GM12878 (cell line): ENCODE measurements around the gene CAMTA1. TPM values are rescaled to one million over a fixed set of nuclear protein-coding genes. Genes with fewer than 3 reads are reported as not detected.

Source experiments
- ATAC-seq: fragments of 200-7000 bp; cut with Tn5 transposase; 3 replicates; pipeline ENCODE4 v1.9.1; 2020; ENCODE audit warnings: mild to moderate bottlenecking, moderate library complexity
- BruUV-seq: library from RNA; stranded (reverse); fragments of 400-500 nt; replicated peaks from 2 replicates; lab custom pipeline; 2021; lab: Mats Ljungman, UMichigan
- CTCF ChIA-PET: fragments of 300-600 bp; sonication (Branson Sonifier 250); formaldehyde crosslinking; extraction: SDS; loops from one replicate; lab custom pipeline; 2021; ENCODE audit warnings: inconsistent platforms; lab: Yijun Ruan, JAX
- POLR2A ChIA-PET: fragments of 350-600 bp; formaldehyde crosslinking; extraction: SDS; loops from one replicate; lab custom pipeline; 2021; ENCODE audit warnings: inconsistent platforms; lab: Charles Lee
- RAD21 ChIA-PET: fragments of 300-600 bp; sonication (Branson Sonifier 250); formaldehyde crosslinking; loops from one replicate; lab custom pipeline; 2023; ENCODE audit warnings: antibody characterized with exemption; ENCODE audit not compliant: unreplicated experiment; lab: Charles Lee
- SMC1A ChIA-PET: fragments of 300-600 bp; sonication (Branson Sonifier 250); formaldehyde crosslinking; loops from one replicate; lab custom pipeline; 2023; ENCODE audit not compliant: unreplicated experiment, uncharacterized antibody; lab: Charles Lee
- DNase-seq: peaks from one replicate; pipeline ENCODE4 v3.0.0-alpha.2; 2011; ENCODE audit warnings: low read depth, low spot score
- FAIRE-seq: peaks from 3 replicates; lab custom pipeline; 2011; peaks lifted over from hg19 to GRCh38; lab: Jason Lieb, UNC
- H2AFZ ChIP-seq: 2 replicates; pipeline ENCODE4 v1.6.0; 2011; ENCODE audit warnings: low read depth, low read length, control low read depth; ENCODE audit not compliant: control insufficient read depth
- H3K27ac ChIP-seq: 2 replicates; pipeline ENCODE4 v1.5.1; 2011; ENCODE audit warnings: control low read depth; ENCODE audit not compliant: control insufficient read depth, insufficient read depth
- H3K27me3 ChIP-seq, 2 experiments: replicated peaks in 1 of 2; 2 replicates each; pipeline versions ENCODE4 v1.6.0 to v1.6.1; 2011; ENCODE audit warnings: low read length in 1 of 2; ENCODE audit not compliant: control insufficient read depth in 2 of 2, insufficient read depth in 2 of 2
- H3K36me3 ChIP-seq, 2 experiments: 2 replicates each; pipeline ENCODE4 v1.5.1; 2011; ENCODE audit warnings: low read length in 1 of 2; ENCODE audit not compliant: control insufficient read depth in 2 of 2, insufficient read depth in 2 of 2
- H3K4me1 ChIP-seq: 2 replicates; pipeline ENCODE4 v1.6.1; 2011; ENCODE audit warnings: mild to moderate bottlenecking, low read length, moderate library complexity, mixed read lengths; ENCODE audit not compliant: control insufficient read depth, insufficient read depth
- H3K4me2 ChIP-seq: 2 replicates; pipeline ENCODE4 v1.6.0; 2011; ENCODE audit warnings: control low read depth; ENCODE audit not compliant: control insufficient read depth, insufficient read depth
- H3K4me3 ChIP-seq: fragments of 200-600 bp; sonication (generic); 2 replicates; pipeline ENCODE4 v1.5.1; 2016
- H3K79me2 ChIP-seq: 2 replicates; pipeline ENCODE4 v1.6.0; 2011; ENCODE audit warnings: low read length; ENCODE audit not compliant: control insufficient read depth, insufficient read depth
- H3K9ac ChIP-seq: 2 replicates; pipeline ENCODE4 v1.8.0; 2011; ENCODE audit warnings: low read length, control low read depth, mixed read lengths; ENCODE audit not compliant: control insufficient read depth, insufficient read depth
- H3K9me3 ChIP-seq: replicated peaks from 3 replicates; pipeline ENCODE4 v1.5.1; 2011; ENCODE audit warnings: mild to moderate bottlenecking, low read length; ENCODE audit not compliant: control insufficient read depth, insufficient read depth
- H4K20me1 ChIP-seq: 2 replicates; pipeline ENCODE4 v1.6.0; 2011; ENCODE audit not compliant: control insufficient read depth, insufficient read depth
- BACH1 ChIP-seq: fragments of 450-650 bp; IDR thresholded peaks from 2 replicates; pipeline ENCODE4 v1.6.1; 2017; ENCODE audit warnings: mild to moderate bottlenecking, borderline replicate concordance
- BRCA1 ChIP-seq: IDR thresholded peaks from 2 replicates; pipeline ENCODE4 v1.6.1; 2011; ENCODE audit warnings: low read depth, low read length, improper control_type of control experiment
- CBFB ChIP-seq: IDR thresholded peaks from 2 replicates; pipeline ENCODE4 v1.6.1; 2016; ENCODE audit warnings: antibody characterized with exemption, low read depth
- ELK1 ChIP-seq: IDR thresholded peaks from 2 replicates; pipeline ENCODE4 v1.6.1; 2012; ENCODE audit warnings: low read depth, low read length, improper control_type of control experiment
- ETV6 ChIP-seq, 2 experiments: fragments of 450-650 bp in 1 of 2; IDR thresholded peaks in 1 of 2; conservative IDR thresholded peaks in 1 of 2; 2 replicates each; pipeline ENCODE4 v1.6.1; 2014; ENCODE audit warnings: antibody characterized with exemption in 1 of 2, borderline replicate concordance in 1 of 2, low read depth in 1 of 2, mild to moderate bottlenecking in 1 of 2, moderate library complexity in 1 of 2
- HCFC1 ChIP-seq: fragments of 150-350 bp; IDR thresholded peaks from 2 replicates; pipeline ENCODE4 v1.6.1; 2014; ENCODE audit warnings: low read length
- IKZF2 ChIP-seq, 2 experiments: fragments of 450-650 bp; IDR thresholded peaks; 2 replicates each; pipeline ENCODE4 v1.6.1; 2017; ENCODE audit warnings: mild to moderate bottlenecking in 2 of 2, moderate library complexity in 2 of 2
- IRF4 ChIP-seq: IDR thresholded peaks from 2 replicates; pipeline ENCODE4 v1.6.1; 2011; ENCODE audit warnings: low read depth, low read length
- MEF2B ChIP-seq: fragments of 450-650 bp; IDR thresholded peaks from 2 replicates; pipeline ENCODE4 v1.6.1; 2018; ENCODE audit warnings: mild to moderate bottlenecking, moderate library complexity; ENCODE audit not compliant: partially characterized antibody, poor library complexity, severe bottlenecking
- MYB ChIP-seq: fragments of 150-350 bp; IDR thresholded peaks from 2 replicates; pipeline ENCODE4 v1.6.1; 2014; ENCODE audit warnings: mild to moderate bottlenecking, low read depth, low read length, borderline replicate concordance
- POU2F2 ChIP-seq: IDR thresholded peaks from 3 replicates; pipeline ENCODE4 v1.6.1; 2011; ENCODE audit warnings: low read depth, mild to moderate bottlenecking, low read length, borderline replicate concordance
- RUNX3 ChIP-seq: IDR thresholded peaks from 2 replicates; pipeline ENCODE4 v1.6.1; 2012; ENCODE audit warnings: low read length, inconsistent platforms
- TCF12 ChIP-seq: IDR thresholded peaks from 2 replicates; pipeline ENCODE4 v1.6.1; 2011; ENCODE audit warnings: low read depth, mild to moderate bottlenecking, low read length
- WGBS: methylation state at CpG from one replicate; pipeline ENCODE4 v1.1.6; 2016; ENCODE audit warnings: low lambda C conversion rate; ENCODE audit not compliant: insufficient replicate concordance, insufficient coverage; ENCODE audit errors: missing lambda C conversion rate; 5-methylcytosine and 5-hydroxymethylcytosine counted together
- in situ Hi-C: fragments of 300-500 bp; cut with MboI; formaldehyde crosslinking; loops from 9 replicates; pipeline ENCODE4 v1.14.3; 2018; ENCODE audit warnings: mixed read lengths
- intact Hi-C: fragments of 100-400 bp; cut with micrococcal nuclease; formaldehyde crosslinking; loops from one replicate; pipeline ENCODE4 v1.14.2; 2022; ENCODE audit not compliant: unreplicated experiment
- polyA plus RNA-seq, 11 experiments: library from polyadenylated mRNA; depleted of rRNA in 4 of 11; unstranded in 6 of 11; stranded (reverse) in 5 of 11; fragments of >200 nt; fragmentation: Nextera tagmentation in 4 of 11; fragmentation: Illumina TruSeq in 1 of 11; extraction: Ambion mirVana in 4 of 11; extraction: Trizol in 1 of 11; gene quantifications; 1 replicate in 1 of 11; 2 replicates in 10 of 11; pipeline versions ENCODE4 v1.2.1 to v1.2.3, GENCODE V29; 2011 to 2016; ENCODE audit warnings: inconsistent platforms in 2 of 11, missing spikeins in 2 of 11, low read depth in 1 of 11
- total RNA-seq, 4 experiments: library from RNA; depleted of rRNA in 3 of 4; stranded (reverse); fragments of >200 nt in 3 of 4; fragmentation: Illumina TruSeq in 1 of 4; extraction: Trizol in 1 of 4; gene quantifications; 2 replicates each; pipeline versions ENCODE4 v1.2.1 to v1.2.3, GENCODE V29; 2013 to 2021

The CAMTA1 gene
- total and polyA plus RNA-seq, 10 of the 15 experiments (the other 5 are each of a cell fraction or from before 2014, with no cell fraction given) = 37.7 to 148 (median 76.4) TPM

GRCh38 chr1:7482772-7483495 lies 697.7 kb downstream of the CAMTA1 start:
- no peak for ATAC-seq
- Histone ChIP-seq H3K4me1 (no peaks in the 10 kb centered on the region), H2AFZ (no peak overlapping the region), H3K9me3 (no peaks in the 10 kb centered on the region; the same call in 2 of the 3 replicates), H4K20me1 (no peaks in the 10 kb centered on the region), H3K4me3 (no peak overlapping the region), H3K27ac (no peak overlapping the region), H3K79me2 (no peaks in the 10 kb centered on the region), H3K36me3 (no peaks in the 10 kb centered on the region), H3K4me2 (no peak overlapping the region), H3K27me3 (peaks cover 0 to 3% of the 10 kb centered on the region in 2 experiments; a peak in 1 of 4 replicates), H3K9ac (no peak overlapping the region)
- intact Hi-C loops = no loop called here
- TF ChIP-seq MEF2B (no peak), IRF4 (no peak), POU2F2 (no peak), ETV6 (conservative IDR thresholded peaks at IDR 0.05 in 1 of 2, IDR thresholded peaks at IDR 0.05 in 1 of 2; ENCODE audit: borderline replicate concordance in 1 of 2, low read depth in 1 of 2) (no peak), TCF12 (no peak), RUNX3 (no peak), BACH1 (no peak), MYB (no peak), CBFB (no peak), IKZF2 (IDR thresholded peaks at IDR 0.05) (no peak), HCFC1 (no peak), ELK1 (no peak), BRCA1 (no peak)
- WGBS = 6% methylated on average over 10 of the region's 10 CpGs
- RAD21 ChIA-PET = no interaction called here
- CTCF ChIA-PET = interaction anchor here (1.1 kb wide), 1 partner anchor 9 kb away, joined by 3 read pairs; no protein-coding TSS in a partner anchor
- no peak for DNase-seq
- SMC1A ChIA-PET = no interaction called here
- BruUV-seq = no TSS peak
- in situ Hi-C loops = no loop called here
- no peak for FAIRE-seq
- POLR2A ChIA-PET = no interaction called here
